Retina (tissue), 1 donor: Measurements from ENCODE around the gene FAM47E.

Source experiments
- DNase-seq: peaks from one replicate; pipeline ENCODE4 v3.0.0-alpha.2; 2016

The FAM47E gene, protein sequence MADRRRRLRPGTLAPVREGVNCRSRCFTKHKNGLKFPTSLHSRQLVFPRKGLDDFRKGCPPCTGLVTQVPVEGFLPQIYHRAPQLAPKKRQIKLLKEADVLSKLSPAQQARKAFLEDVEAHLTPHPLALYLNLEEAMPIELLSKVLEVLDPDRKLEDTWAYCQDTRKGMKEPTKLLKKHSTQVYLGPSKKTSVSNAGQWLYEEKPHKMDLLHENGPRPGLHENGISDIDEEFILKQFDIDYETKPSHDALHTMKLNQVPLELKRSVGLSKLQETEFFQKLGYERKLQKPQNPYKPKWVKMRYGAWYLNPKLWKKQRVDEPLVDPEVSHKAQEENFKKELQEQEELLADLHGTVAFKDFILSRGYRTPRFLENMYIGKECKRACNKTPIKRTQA

DNA sequence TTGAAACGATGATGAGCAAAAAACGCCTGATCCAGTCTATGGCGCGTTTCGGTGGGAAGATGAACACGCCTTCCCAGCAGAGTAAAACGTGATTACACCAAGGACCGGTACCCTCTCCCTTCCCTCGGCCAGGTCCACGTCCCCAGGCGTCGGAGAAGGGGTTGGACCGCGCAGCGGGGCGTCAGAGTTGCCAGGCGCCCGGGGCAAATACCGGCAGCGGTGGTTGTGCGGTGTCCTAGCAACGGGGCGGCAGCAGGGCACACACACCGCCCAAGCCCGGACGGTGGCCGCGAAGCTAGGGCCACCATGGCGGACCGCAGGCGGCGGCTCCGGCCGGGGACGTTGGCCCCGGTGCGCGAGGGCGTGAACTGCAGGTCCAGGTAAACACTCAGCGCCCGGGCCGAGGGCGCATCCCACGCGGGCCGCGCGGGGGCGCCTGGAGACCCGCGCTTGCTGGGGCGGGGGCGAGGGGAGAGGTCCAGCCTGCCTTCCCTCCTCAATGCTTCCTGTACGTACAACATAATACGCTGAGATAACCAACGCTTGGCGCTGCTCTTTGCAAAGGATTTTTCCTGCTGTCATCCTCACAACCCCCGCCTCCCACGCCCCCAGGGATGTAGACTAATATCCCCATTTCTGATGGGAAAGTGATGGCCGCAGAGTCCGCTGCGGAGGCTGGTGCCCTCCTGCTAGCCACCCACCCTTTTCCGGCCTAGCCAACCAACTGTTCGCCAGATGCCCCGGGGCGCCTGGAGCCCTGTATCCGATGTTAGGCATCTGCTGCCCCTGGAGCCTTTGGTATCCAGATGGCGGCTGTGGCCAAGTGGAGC, at the start of gene FAM47E:
FAM47E (plus strand) TSS at position 281 of the 830 bp plus-strand sequence; CDS start at position 307, 26 bp downstream.
- peak; percentile 96 for DNase-seq

DNA sequence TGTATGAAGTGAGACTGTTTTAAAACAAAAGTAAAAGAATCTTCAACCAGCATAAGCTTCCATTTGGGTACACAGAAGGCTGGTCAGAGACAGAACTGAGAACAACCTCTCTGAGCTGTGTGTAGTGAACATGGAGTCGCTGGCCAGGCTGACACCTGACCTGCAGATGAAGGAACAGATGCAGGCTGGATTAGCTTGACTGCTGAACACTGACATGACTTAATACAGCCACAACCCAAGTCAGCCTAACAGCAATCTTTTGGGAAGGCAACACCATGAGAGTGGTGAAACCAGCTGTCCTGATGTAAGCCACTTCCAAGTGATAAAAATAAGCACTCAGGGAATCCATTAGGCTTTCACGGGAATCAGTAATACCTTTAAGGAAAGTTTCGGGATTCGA, 48.0 kb upstream of the FAM47E start:
- DNase-seq: no peak

DNA sequence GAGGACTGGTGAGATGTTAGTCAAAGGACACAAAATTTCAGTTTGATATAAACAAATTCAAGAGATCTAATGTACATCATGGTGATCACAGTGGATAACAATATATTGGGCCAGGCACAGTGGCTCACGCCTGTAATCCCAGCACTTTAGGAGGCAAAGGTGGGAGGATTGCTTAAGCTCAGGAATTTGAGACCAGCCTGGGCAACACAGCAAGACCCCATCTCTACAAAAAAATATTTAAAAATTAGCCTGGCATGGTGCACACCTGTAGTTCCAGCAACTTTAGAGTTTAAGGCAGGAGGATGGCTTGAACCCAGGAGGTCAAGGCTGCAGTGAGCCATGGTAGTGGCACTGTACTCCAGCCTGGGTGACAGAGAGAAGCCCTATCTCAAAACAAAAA, 46.6 kb upstream of the FAM47E start:
- DNase-seq: no peak

DNA sequence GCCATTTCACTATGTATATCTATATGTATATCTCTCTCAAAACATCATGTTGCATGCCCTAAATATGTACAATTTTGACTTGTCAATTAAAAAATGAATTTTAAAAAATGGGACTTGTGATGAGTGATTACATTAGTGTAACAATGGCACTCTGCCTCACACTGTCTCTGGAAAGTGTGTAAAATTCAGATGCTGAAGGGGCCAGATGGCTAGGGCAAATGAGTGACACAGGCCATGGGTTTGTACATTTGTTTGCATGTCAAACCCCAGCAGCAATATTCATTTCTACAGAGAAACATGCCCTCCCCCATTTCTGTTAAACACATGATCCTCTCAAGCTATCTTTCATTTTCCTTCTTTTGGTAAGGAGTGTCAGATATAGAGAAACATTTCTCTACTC, 46.0 kb upstream of the FAM47E start:
- DNase-seq: no peak

DNA sequence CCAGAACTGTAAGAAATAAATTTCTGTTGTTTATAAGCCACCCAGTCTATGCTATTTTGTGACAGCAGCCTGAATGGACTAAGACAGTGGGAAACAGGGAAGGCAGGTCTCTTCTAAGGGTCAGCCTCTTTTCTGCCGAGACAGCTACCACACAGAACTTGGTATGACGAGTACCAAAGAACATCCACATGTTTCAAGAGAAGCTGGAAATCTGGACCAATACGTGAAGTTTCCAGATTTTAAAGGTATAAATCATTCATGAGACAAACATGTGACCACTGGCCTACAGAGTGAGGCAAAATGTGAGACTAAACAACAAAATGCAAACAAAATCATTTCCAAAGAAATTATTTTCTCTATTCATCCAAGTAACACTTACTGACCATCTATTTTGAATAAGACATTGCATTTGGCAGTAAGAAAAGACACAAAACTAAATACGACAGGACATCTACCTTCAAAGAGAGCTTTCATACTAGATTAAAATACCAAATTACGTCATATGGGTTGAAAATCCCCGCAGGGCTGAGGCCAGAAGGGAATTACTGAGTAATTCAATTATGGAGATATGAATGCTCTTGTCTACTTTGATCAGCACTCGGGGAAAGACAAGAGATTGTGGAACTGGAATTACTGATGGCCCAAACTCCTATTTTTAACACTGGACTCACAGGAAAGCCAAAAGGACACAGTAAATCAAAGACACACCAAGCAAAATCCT, 45.1 kb upstream of the FAM47E start:
- peak; percentile 71 for DNase-seq

DNA sequence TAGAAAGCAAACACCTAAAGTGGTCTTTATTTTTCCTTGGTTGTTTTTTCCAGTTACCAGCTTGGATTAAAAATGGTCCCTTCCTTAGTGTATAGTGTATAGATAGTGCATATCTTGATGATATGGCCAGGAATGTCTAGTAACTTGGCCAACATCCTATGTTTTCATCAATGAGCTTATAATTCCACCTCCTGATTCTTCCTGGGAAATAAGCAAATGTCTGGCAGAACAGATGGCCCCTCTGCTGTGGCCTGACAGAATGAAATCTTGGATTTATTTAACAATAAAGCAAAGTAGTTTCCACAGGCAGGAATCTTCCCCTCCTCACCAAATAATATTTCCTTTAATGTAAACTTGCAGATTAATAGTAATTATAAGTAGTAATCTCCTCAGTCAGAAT, 44.0 kb upstream of the FAM47E start:
- DNase-seq: no peak

DNA sequence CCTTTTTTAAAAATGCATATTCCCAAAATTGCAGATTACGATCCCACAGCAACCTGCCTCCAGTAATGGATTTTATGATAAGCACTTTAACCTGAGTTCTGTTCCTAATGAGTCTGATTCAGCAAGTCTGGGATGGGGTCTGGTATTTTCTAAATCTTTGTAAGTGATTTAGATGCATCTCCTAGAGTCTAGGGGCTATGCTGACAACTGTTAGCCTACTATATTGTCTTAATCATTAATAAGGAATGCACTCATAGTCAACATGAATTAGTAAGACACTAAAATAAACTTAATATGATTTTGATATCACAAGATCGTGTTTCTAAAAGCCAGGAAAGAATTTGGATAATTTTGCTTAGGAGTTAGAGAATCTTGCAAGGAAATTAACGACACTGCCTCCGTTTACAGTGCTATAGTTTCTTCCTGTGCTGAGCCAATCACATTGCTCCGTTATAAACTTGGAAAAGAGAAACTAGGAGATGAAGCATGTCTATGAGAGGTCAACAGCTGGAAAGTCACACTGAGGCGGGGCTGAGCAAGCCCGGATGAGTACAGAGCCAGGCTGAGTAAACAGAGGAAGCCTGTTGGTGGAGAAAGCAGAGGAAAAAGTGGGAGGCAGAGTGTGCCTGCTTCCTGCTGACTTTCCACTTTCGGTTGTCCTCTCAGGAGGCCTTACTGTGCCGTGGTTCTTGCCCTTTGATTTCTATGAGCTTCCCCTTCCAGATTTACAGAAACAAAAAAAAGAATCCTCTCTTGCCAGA, 43.3 kb upstream of the FAM47E start:
- DNase-seq: no peak

DNA sequence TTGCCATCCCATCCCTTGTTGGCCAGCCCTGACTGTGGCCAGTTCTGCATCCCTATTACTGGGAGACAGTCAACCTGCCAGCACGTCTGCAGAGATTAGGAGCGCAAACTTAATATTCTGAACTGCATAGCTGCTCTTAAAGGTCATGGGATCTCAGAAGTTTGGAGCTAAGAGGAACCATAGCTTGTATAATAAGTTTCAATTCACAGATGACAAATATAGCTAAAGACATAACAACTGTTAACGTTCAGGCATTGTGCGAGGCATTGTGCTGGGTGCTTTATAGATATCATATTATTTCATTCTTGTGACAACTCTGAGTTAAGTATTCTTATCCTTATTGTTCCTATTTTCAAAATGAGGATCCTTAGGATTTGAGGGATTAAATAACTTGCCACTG, 41.6 kb upstream of the FAM47E start:
- no peak for DNase-seq

DNA sequence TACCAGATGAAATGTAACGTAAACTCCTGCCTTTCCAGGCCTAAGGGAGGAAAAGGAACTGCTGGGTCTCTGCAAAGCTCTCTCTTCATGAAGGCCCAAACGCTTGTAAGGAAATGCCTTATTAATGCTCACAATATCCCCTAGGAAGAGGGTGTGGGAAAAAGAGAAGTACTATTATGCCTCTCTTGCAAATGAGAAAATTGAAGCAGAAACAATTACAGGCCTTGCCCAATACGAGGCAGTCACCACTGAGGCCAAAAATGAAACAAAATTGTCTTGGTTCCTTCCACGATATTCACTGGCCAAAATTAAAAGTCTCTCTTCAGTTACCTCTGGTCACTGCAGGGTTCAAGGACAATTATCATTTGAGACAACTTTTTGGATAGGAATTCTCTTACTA, 41.1 kb upstream of the FAM47E start:
- no peak for DNase-seq

DNA sequence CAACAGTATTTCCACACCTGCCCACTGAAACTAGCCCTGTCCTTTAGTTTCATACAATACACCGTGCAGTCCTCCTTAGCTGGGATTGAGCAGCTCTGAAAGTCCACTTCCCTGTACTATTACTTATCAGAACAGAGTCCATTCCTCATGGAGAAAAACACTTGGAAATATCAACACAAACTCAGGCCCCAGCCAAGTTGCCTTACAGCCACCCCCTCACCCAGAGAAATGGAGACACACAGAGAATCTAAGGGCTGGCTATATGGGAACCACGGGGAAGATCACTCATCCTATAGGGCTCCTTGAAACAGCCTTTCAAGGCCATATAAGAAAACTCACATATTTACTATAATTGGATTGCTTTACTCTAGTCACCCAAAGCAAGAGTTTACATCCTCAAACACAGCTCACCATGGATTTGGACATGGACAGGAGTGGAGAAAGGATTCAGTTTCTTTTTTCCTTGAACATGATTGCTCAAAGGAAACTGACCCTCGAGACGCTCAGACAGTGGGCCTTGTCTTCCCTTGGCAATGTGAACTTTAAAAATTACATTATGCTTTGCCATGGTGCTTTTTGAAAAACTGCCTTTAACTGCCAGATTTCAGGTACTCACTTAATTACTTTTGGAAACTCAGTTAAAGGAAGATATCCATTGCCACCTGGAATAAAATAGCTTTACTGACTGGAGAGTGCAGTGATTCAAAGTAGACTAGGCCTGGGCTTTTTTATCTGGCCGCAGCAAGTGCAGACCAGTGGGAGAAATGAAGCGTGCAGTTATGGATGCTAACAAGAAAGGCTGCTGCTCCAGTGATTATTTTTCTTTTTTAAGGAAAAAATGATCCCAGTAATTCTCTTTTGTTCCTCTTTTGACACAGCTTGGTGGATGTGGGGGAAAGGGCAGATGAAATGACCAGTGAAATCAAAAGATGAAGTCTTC, 39.5 kb upstream of the FAM47E start:
- DNase-seq: peak; percentile 35

DNA sequence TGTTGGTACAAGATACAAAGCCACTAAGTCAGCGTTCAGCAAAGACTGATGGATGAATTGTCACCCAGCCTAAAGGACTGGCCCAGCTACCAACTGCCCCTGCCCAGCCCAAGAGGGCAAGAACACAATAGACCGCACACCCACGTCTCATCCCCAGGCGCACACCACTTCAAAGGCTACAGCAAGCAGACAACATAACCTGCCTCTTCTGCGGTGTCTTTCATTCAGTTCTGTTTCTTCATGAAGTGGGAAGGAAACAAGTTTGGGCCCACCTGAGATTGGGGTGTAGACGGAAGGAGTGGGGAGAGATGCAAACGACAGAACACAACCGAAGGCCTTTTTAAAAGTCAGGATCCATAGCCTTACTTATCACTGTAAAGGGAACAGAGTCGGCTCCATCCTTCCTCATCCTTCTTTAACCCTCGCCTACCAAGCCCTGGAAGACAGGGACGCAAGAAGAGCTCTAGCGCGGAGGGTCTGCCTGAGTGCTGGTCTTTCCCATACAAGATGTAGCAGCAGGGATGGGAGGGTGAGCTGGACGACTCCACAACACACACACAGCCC, 38.6 kb upstream of the FAM47E start:
- DNase-seq: peak; percentile 94

DNA sequence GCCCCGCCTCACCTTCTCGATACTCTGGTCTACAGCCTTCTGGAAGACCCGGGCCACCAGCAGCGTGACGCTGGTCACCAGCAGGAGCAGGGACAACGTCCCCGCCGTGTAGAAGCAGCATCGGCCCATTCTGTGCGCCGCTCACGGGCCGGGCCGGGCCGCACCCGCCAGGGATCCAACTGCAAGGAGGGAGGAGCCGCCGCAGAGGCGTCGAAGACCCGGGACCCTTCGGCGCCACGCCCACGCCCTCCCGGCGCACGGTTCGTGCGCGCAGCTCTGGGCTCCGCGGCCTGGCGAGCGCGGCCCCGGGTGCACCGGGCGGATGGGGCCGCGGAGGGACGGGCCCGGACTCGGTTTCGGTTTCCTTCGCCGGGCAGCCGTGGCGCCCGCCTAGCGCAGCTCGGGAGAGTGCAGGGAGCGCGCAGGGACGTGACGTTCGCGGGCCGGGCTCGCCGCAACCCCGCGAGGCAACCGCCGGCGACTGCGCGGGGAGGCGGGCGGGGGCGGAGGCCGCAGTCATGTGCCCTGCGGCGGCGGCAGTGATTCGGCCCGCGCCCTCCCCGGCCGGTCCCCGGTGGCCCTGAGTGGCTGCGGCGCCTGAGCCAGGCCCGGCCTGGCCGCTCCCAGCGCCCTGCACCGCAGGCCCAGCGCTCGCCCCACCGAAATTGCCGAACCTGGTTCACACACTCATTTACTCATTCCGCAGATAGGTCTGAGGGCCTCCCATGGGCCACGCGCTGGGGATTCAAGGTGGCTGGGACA, 37.9 kb upstream of the FAM47E start, which contains the start of gene SCARB2:
SCARB2 (minus strand) TSS at position 410 of the 762 bp plus-strand sequence; CDS start at position 129, 281 bp downstream.
- DNase-seq: peak; percentile 94

DNA sequence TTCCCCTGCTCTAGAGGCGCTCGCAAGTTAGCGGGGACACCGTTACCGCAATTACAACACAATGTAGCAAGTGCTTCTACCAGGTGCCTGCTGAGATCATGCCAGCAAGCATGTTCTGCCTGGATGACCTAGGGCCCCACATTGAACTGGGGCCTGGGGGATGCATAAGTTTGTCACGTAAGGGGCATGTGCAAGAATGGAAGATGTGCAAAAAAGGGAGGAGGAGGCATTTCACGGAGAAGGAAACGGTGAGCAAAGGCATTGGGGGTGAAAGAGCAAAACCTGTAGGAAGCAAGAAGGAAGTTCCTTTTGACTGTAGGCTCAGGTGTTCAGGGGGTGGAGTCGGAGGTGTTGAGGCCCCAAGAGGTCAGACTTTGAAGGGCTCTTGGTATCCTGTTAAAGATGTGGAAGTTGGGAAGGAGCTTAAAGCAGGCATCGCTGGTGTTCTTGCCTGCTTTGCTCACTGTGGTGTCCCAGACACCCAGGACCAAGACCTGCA, 37.3 kb upstream of the FAM47E start:
- DNase-seq: no peak

DNA sequence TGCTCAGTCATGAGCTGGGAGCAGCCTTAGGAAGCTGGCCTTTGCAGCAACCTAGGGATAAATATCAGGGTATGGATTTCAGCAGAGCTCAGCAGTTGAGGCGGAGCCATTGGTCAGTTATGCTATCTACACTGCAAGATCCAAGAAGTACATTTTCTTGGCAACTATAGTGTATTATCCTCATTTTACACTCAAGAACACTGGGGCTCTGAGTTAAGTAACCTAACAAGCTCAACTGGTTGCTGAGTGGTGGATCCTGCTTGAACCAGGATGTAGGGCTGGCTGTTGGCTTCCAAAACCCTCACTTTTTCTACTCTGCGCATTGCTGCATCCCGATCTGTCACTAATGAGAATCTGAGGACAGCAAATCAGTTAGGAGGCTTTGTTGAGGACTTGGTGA, 36.4 kb upstream of the FAM47E start:
- no peak for DNase-seq

DNA sequence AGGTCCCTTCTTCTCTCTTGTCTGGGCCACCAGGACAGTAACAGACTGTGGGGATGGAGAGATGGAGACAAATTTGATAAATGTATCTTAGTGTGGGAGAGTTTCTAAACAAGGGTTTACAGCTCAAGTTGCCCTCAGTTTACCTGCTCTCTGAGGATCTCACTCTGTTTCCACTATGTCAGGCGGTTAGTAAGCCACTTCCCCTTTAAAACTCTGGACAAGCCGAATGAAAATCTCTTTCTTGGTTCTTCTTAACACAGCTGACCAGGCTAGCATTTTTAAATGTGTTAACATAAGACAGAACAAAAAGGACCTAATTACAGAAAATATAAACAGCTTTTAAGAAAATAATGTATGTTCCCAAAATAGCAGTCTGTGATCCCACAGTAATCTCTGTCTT, 35.0 kb upstream of the FAM47E start:
- no peak for DNase-seq

DNA sequence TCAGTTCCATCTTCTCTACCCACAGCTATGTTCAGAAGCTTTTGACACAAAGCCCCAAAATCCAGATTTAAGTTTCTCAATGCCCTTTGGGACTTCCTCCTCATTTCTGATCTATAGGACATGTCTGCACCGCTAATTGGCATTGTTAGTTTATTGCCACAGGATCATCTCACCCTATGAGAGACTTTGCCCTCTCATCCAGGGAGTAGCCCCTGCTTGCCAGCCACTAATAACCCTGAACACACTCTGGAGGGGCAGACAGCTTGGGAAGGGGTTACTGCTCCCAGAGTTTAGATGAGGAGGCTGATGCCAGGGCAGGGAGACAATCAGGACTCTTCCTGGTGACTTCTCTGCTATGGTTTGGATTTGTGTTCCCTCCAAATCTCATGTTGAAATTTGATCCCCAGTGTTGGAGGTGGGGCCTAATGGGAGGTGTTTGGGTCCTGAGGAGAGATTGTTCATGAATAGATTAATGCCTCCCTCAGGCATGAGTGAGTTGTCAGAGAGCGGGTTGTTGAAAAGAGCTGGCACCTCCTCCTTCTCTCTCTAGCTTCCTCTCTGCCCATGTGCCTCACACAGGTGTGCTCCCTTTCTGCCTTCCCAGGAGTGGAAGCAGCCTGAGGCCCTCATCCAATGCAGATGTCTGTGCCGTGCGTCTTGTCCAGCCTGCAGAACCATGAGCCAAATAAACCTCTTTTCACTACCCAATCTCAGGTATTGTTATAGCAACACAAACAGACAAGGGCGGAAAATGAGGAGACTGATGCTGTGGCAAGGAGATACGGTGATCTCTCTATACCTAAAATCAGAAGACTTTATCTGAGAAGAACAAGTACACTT, 34.3 kb upstream of the FAM47E start:
- no peak for DNase-seq

DNA sequence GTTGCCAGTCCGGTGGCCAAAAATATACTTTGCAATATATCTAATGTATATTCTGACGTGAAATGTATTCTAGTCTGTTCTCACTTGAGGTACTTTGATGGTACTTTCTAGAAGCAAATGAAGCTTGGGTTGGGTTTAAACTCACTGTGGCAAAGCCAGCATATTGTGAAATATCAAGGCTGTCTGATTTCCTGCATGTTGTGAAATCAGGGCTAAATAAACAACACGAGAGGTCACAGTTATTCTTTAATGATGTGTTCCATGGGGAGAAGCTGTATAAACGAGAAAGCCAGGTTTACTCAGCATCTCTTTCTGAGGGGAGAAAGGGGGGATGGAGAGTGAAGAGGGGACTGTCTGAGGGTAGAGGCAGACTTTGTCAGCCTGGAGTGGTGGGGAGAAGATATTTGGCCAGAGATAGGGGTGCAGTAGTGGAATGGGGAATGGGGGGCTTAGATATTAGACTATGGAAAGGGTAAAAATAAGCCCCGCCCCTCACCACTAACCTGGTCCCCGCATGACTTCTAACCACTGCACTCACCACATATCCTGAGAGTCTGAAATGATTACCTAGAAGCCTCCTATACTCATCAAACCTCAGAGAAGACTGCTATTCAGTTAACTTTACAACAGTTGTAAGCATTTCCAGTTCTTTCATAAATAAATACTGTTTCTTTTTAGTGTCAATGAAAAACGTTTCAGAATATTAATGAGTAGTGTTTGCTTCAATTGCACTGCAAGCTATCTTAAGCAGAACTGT, 32.0 kb upstream of the FAM47E start:
- DNase-seq: no peak

DNA sequence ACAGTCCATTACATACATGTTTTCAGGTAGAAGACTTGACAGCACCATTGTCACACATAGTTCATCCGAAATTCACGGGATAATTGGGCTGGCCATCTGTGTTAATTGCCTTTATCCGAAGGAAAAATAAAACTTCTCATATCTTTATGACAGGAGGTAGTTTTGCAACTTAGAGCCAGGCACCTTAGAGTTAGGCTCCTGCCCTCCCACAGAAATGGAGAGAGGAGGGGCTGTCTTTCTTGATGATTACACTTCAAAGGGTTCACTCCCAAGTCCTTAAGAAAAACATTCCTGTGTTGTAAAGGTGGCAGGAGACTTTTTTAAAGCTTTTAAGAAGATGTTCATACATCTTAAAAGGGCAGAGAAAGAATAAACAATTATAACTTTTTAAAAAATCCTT, 27.4 kb upstream of the FAM47E start:
- no peak for DNase-seq
